GM12892 (cell line): Measurements from ENCODE around the gene PRSS12.

ENCODE experiments used
- POLR2A ChIP-seq: IDR thresholded peaks from 2 replicates; pipeline ENCODE4 v1.6.1; 2011; ENCODE audit warnings: low read depth, low read length, control low read depth
- POLR2AphosphoS5 ChIP-seq: IDR thresholded peaks from 2 replicates; pipeline ENCODE4 v1.6.1; 2011; ENCODE audit warnings: low read depth, low read length, control low read depth
- TAF1 ChIP-seq: IDR thresholded peaks from 2 replicates; pipeline ENCODE4 v1.6.1; 2011; ENCODE audit warnings: low read depth, mild to moderate bottlenecking, control low read depth, low read length, borderline replicate concordance

GRCh38 chr4:118353534-118354030 lies 779 bp upstream of the PRSS12 start:
- TF ChIP-seq POLR2AphosphoS5 (no peak), POLR2A (no peak), TAF1 (no peak)
